ENCODE data around the gene VWA7. TPM values are rescaled to one million over a fixed set of nuclear protein-coding genes. Genes with fewer than 3 reads are reported as not detected.
A peak's percentile ranks its signal among the peaks of the same experiment; 100 is the strongest.

Gene VWA7
- total RNA-seq, 3 donors from 2014 or later, result under 0.01 to 1.6 TPM; not detected in 1

DNA sequence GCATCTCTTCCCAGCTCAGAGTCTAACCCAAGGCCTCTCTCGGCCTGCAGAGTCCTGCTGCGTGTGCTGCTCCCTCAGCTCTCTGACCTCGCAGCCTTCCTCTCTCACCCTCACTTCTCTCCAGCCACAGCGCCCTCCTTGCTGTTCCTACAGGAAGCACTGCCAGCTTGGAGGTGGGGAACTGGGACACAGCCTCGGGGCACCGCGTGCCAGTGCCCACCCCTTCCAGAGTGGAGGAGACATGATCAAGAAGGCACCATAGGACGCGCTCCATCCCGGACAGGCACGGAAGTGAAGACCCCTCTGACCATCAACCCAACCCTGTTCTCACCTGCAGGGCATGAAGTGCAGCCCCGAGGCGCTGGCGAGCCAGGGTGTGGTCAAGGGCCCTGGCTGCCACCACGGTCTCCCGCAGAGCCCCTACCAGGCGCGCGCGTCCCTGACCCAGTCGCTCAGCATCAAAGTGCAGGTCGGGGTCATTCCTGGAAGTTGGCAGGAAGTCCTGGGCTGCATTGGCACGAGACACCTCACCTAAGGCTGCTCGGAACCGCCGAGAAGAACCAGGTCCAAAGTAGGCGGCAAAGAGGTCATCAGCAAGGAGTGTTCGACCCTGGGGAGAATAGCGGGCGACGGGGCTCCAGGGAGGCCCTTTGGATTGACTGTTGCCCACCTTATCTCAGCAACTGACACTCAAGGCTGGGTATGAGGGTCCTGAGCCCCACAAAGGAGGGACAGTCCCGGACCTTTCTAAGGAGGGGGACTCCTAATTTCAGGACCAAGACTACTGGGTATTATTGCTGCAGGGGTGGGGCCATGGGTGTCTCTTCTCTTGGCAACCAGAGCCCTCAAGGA, 1.3 kb downstream of the VWA7 start:
- intact Hi-C loops (cut with DNase I; ENCODE audit: low total_unique reads), result no loop called here
- H3K9me3 ChIP-seq, result no peaks in the 10 kb centered on the region
- H3K36me3 ChIP-seq, result no peaks in the 10 kb centered on the region
- DNase-seq (ENCODE audit: low spot score in 2 of 2), result no peak
- H3K27me3 ChIP-seq, result no peaks in the 10 kb centered on the region
- H3K4me1 ChIP-seq, result peaks cover 6 to 8% of the 10 kb centered on the region in 2 donors
- no peak overlapping the region for H3K27ac ChIP-seq
- no peak overlapping the region for H3K4me3 ChIP-seq
- TF ChIP-seq POLR2AphosphoS5 (IDR thresholded peaks at IDR 0.05), result no peak
- TF ChIP-seq, protein P1, sequence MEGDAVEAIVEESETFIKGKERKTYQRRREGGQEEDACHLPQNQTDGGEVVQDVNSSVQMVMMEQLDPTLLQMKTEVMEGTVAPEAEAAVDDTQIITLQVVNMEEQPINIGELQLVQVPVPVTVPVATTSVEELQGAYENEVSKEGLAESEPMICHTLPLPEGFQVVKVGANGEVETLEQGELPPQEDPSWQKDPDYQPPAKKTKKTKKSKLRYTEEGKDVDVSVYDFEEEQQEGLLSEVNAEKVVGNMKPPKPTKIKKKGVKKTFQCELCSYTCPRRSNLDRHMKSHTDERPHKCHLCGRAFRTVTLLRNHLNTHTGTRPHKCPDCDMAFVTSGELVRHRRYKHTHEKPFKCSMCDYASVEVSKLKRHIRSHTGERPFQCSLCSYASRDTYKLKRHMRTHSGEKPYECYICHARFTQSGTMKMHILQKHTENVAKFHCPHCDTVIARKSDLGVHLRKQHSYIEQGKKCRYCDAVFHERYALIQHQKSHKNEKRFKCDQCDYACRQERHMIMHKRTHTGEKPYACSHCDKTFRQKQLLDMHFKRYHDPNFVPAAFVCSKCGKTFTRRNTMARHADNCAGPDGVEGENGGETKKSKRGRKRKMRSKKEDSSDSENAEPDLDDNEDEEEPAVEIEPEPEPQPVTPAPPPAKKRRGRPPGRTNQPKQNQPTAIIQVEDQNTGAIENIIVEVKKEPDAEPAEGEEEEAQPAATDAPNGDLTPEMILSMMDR (IDR thresholded peaks at IDR 0.05), result no peak
- TF ChIP-seq POLR2A (IDR thresholded peaks at IDR 0.05), result no peak

DNA sequence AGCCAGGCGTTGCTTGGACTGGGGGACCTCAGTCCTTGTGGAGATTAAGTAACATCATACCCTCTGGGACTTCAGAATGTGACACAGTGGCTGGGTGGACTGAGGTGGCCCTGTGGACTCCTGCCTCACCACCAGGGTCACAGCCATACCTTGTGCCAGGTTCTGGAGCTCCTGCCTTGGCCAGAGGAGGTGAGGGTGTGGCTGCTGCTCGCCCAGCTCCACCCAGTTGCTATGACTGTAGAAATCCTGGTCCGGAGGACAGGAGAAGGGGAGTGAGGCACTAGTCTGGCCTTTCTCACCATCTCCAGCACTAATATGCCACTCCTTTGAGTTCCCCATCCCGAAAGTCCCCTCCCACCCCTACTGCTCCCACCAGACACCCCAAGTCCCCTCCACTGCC, 1.9 kb downstream of the VWA7 start:
- DNase-seq (ENCODE audit: low spot score in 2 of 2), result no peak
- H3K4me3 ChIP-seq, result no peak overlapping the region
- intact Hi-C loops (cut with DNase I; ENCODE audit: low total_unique reads), result no loop called here
- H3K9me3 ChIP-seq, result no peaks in the 10 kb centered on the region
- TF ChIP-seq POLR2AphosphoS5 (IDR thresholded peaks at IDR 0.05) (no peak), POLR2A (IDR thresholded peaks at IDR 0.05) (no peak)
- TF ChIP-seq, protein P1 (IDR thresholded peaks at IDR 0.05), result no peak
- no peaks in the 10 kb centered on the region for H3K27me3 ChIP-seq
- peaks cover 6 to 8% of the 10 kb centered on the region in 2 donors for H3K4me1 ChIP-seq
- no peak overlapping the region for H3K27ac ChIP-seq
- no peaks in the 10 kb centered on the region for H3K36me3 ChIP-seq

DNA sequence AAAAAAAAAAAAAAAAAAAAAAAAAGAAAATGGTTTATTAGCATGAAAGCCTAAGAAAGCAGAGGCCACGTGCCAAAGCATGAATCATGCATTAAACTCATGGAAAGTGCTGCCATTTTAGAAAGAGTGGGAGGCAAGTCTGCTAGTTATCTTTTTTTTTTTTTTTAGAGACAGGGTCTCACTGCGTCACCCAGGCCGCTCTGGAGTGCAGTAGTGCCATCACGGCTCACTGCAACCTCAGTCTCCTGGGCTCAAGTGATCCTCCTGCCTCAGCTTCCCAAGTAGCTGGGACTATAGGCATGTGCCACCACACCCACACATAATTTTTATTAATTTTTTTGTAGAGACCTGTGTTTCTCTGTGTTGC, 5.2 kb downstream of the VWA7 start:
- intact Hi-C loops (cut with DNase I; ENCODE audit: low total_unique reads), result no loop called here
- H3K4me3 ChIP-seq, result no peak overlapping the region
- TF ChIP-seq POLR2A (IDR thresholded peaks at IDR 0.05) (no peak), POLR2AphosphoS5 (IDR thresholded peaks at IDR 0.05) (no peak)
- TF ChIP-seq, protein P1 (IDR thresholded peaks at IDR 0.05), result no peak

DNA sequence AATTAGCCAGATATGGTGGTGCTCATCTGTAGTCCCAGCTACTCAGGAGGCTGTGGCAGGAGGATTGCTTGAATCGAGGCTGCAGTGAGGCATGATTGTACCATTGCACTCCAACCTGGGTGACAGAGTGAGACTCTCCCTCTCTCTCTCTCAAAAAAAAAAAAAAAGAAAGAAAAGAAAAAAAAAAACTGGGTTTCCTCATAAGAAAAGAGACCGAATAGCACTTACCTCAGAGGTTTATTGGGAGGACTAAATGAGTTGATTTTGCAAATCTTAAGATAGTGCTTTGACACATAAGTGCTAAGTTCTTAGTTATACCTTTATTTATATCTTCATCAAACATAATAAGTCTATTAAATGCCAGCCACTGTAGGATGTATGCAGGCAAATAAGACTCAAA, 6.3 kb downstream of the VWA7 start:
- no peak for DNase-seq (ENCODE audit: low spot score in 2 of 2)
- intact Hi-C loops (cut with DNase I; ENCODE audit: low total_unique reads), result no loop called here
- TF ChIP-seq POLR2A (IDR thresholded peaks at IDR 0.05) (no peak), POLR2AphosphoS5 (IDR thresholded peaks at IDR 0.05) (no peak)
- TF ChIP-seq, protein P1 (IDR thresholded peaks at IDR 0.05), result no peak
- Histone ChIP-seq H3K9me3 (no peaks in the 10 kb centered on the region), H3K27ac (no peak overlapping the region), H3K36me3 (no peaks in the 10 kb centered on the region), H3K4me3 (no peak overlapping the region), H3K4me1 (no peaks in the 10 kb centered on the region), H3K27me3 (no peaks in the 10 kb centered on the region)

More for the DNA sequence above, 5.2 kb downstream of the VWA7 start:
- no peaks in the 10 kb centered on the region for H3K36me3 ChIP-seq
- DNase-seq (ENCODE audit: low spot score in 2 of 2), result no peak
- no peaks in the 10 kb centered on the region for H3K9me3 ChIP-seq
- H3K4me1 ChIP-seq, result peaks cover 4 to 6% of the 10 kb centered on the region in 2 donors
- no peak overlapping the region for H3K27ac ChIP-seq
- no peaks in the 10 kb centered on the region for H3K27me3 ChIP-seq

DNA sequence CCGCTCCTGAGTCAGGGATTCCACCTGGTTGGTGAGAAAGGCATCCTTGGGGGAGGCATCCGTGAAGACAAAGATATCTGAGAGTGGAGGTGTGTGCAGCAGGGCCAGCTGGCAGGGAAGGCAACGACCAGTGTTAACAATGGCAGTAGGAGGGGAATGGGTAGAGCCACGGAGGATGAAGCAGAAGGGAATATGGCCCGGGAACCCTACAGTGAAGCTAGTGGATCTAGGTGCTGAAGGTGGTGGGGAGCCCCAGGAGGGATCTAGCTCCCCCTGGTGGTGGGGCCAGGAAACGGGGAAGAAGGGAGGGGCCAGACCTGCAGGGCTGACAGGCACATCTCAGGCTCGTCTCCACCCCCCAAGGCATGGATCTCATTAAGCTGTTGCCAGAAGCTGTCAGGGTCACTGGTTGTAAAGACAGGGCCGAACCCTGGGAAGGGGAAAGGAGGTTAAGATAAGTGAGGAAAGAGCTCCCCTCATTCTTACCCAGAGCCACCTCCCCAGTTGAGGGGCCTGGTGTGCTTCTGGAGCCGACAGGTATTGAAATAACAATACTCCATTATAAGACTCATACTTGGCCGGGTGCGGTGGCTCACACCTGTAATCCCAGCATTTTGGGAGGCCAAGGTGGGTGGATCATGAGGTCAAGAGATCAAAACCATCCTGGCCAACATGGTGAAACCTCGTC, 7.3 kb downstream of the VWA7 start:
- peak; percentile 57 to 77 for DNase-seq (ENCODE audit: low spot score in 2 of 2)
- intact Hi-C loops (cut with DNase I; ENCODE audit: low total_unique reads), result loop anchor here (10.0 kb wide), 1 partner anchor 65 kb away; the partner anchor contains the start of genes ABHD16A and LY6G6F

More for the DNA sequence above, 7.3 kb downstream of the VWA7 start:
- H3K4me1 ChIP-seq, result no peaks in the 10 kb centered on the region
- H3K36me3 ChIP-seq, result no peaks in the 10 kb centered on the region
- H3K27ac ChIP-seq, result no peak overlapping the region
- H3K9me3 ChIP-seq, result no peaks in the 10 kb centered on the region
- no peak overlapping the region for H3K4me3 ChIP-seq
- TF ChIP-seq POLR2A (IDR thresholded peaks at IDR 0.05) (no peak), POLR2AphosphoS5 (IDR thresholded peaks at IDR 0.05) (no peak)
- TF ChIP-seq, protein P1 (IDR thresholded peaks at IDR 0.05), result peak; percentile 25 to 69 (median 60)
- no peaks in the 10 kb centered on the region for H3K27me3 ChIP-seq
